HTR-8/SVneo (cell line): ENCODE data around the gene AGAP9.
"Not testable (repeated sequence)": the region's sequence is repeated elsewhere in the genome, so short reads cannot be mapped to it uniquely, and the experiment has no call there.

Source experiments
- DNase-seq: peaks from one replicate; pipeline ENCODE4 v3.0.0; 2011; ENCODE audit warnings: low spot score, mixed read lengths; ENCODE audit not compliant: insufficient read length
- FAIRE-seq: peaks from 2 replicates; lab custom pipeline; 2011; peaks lifted over from hg19 to GRCh38; lab: Jason Lieb, UNC

AGAP9 gene

GRCh38 chr10:47491600-47491999, 31.8 kb downstream of the AGAP9 start, which contains the start of gene FAM25G:
Gene FAM25G, minus strand, starts transcription at chr10:47491700. Its CDS starts 26 bp downstream, at chr10:47491674.
- DNase-seq, FAIRE-seq: not testable (repeated sequence)

GRCh38 chr10:47489630-47490029, 33.8 kb downstream of the AGAP9 start:
- DNase-seq, FAIRE-seq: not testable (repeated sequence)

- DNase-seq, FAIRE-seq: not testable (repeated sequence)
Measured at GRCh38 chr10:47485943-47486342, 37.5 kb downstream of the AGAP9 start.

- FAIRE-seq, DNase-seq: not testable (repeated sequence)
Measured at GRCh38 chr10:47484786-47485185, 38.7 kb downstream of the AGAP9 start.

- DNase-seq, FAIRE-seq: not testable (repeated sequence)
Measured at GRCh38 chr10:47483923-47484322, 39.5 kb downstream of the AGAP9 start, which contains the start of gene ANXA8. Gene ANXA8, minus strand, starts transcription at chr10:47484115. Its CDS starts 182 bp downstream, at chr10:47483933.

- DNase-seq, FAIRE-seq: not testable (repeated sequence)
Measured at GRCh38 chr10:47482367-47482766, 41.1 kb downstream of the AGAP9 start.

GRCh38 chr10:47481768-47482181, 41.7 kb downstream of the AGAP9 start:
- FAIRE-seq, DNase-seq: not testable (repeated sequence)

- FAIRE-seq, DNase-seq: not testable (repeated sequence)
Measured at GRCh38 chr10:47481182-47481766, 42.2 kb downstream of the AGAP9 start.

GRCh38 chr10:47480133-47480532, 43.3 kb downstream of the AGAP9 start:
- DNase-seq, FAIRE-seq: not testable (repeated sequence)

- DNase-seq, FAIRE-seq: not testable (repeated sequence)
Measured at GRCh38 chr10:47478114-47478513, 45.3 kb downstream of the AGAP9 start.

- FAIRE-seq, DNase-seq: not testable (repeated sequence)
Measured at GRCh38 chr10:47477078-47477477, 46.4 kb downstream of the AGAP9 start.

GRCh38 chr10:47475101-47475500, 48.3 kb downstream of the AGAP9 start:
- not testable (repeated sequence) for FAIRE-seq, DNase-seq

GRCh38 chr10:47473516-47473915, 49.9 kb downstream of the AGAP9 start:
- FAIRE-seq, DNase-seq: not testable (repeated sequence)

- DNase-seq, FAIRE-seq: not testable (repeated sequence)
Measured at GRCh38 chr10:47472647-47473046, 50.8 kb downstream of the AGAP9 start.

- not testable (repeated sequence) for DNase-seq, FAIRE-seq
Measured at GRCh38 chr10:47472072-47472471, 51.4 kb downstream of the AGAP9 start.

- not testable (repeated sequence) for DNase-seq, FAIRE-seq
Measured at GRCh38 chr10:47468731-47469528, 54.5 kb downstream of the AGAP9 start.

- FAIRE-seq, DNase-seq: not testable (repeated sequence)
Measured at GRCh38 chr10:47467957-47468356, 55.5 kb downstream of the AGAP9 start.

GRCh38 chr10:47467458-47467857, 56.0 kb downstream of the AGAP9 start:
- not testable (repeated sequence) for FAIRE-seq, DNase-seq

- DNase-seq, FAIRE-seq: not testable (repeated sequence)
Measured at GRCh38 chr10:47465216-47465917, 58.1 kb downstream of the AGAP9 start.
